HepG2 (cell line): ENCODE data around the gene CHTF18. TPM values are rescaled to one million over a fixed set of nuclear protein-coding genes. Genes with fewer than 3 reads are reported as not detected.

ENCODE experiments used
- FIP1L1 ChIP-seq: fragments of 200-400 bp; formaldehyde crosslinking; IDR thresholded peaks from 2 replicates; pipeline ENCODE4 v1.6.1; 2018; ENCODE audit warnings: low read depth, mild to moderate bottlenecking, low read length, moderate library complexity, borderline replicate concordance; ENCODE audit not compliant: insufficient read depth
- KAT8 ChIP-seq: IDR thresholded peaks from 2 replicates; pipeline ENCODE4 v1.6.1; 2016; ENCODE audit warnings: missing genetic modification reagents, missing compliant biosample characterization
- MBD4 ChIP-seq: IDR thresholded peaks from 2 replicates; pipeline ENCODE4 v1.6.1; 2012; ENCODE audit warnings: low read length, inconsistent platforms, borderline replicate concordance
- MXI1 ChIP-seq: IDR thresholded peaks from 3 replicates; pipeline ENCODE4 v1.6.1; 2012; ENCODE audit warnings: low read depth, low read length, inconsistent platforms, borderline replicate concordance
- PLRG1 ChIP-seq: fragments of 450-650 bp; conservative IDR thresholded peaks from 2 replicates; pipeline ENCODE4 v1.6.1; 2016
- ZNF224 ChIP-seq: sonication (generic); formaldehyde crosslinking; IDR thresholded peaks from 2 replicates; pipeline ENCODE4 v1.5.0; 2020; ENCODE audit warnings: mild to moderate bottlenecking, missing genetic modification reagents
- ZNF549 ChIP-seq: sonication (generic); formaldehyde crosslinking; IDR thresholded peaks from 2 replicates; pipeline ENCODE4 v1.5.0; 2020; ENCODE audit warnings: missing genetic modification reagents
- polyA plus RNA-seq, 8 experiments: library from polyadenylated mRNA; depleted of rRNA in 3 of 8; stranded (reverse) in 7 of 8; unstranded in 1 of 8; fragments of >200 nt; fragmentation: Illumina TruSeq in 4 of 8; extraction: Trizol in 4 of 8; gene quantifications; 2 replicates each; pipeline versions ENCODE4 v1.2.1 to v1.2.3, GENCODE V29; 2011 to 2016; ENCODE audit warnings: low read depth in 4 of 8, missing spikeins in 1 of 8, mixed read lengths in 1 of 8; ENCODE audit not compliant: insufficient read depth in 1 of 8
- total RNA-seq, 5 experiments: library from RNA; depleted of rRNA; stranded (reverse); fragments of >200 nt; fragmentation: Illumina TruSeq; extraction: Trizol; gene quantifications; 2 replicates each; pipeline ENCODE4 v1.2.3, GENCODE V29; 2016; ENCODE audit warnings: low read depth in 1 of 5
- TF ChIP-seq, protein P1 (sequence below): sonication (generic); formaldehyde crosslinking; IDR thresholded peaks from 2 replicates; pipeline ENCODE4 v1.8.0; 2022; ENCODE audit warnings: missing genetic modification reagents, low read depth, mild to moderate bottlenecking, borderline replicate concordance
- TF ChIP-seq, protein P2 (sequence below): sonication (generic); formaldehyde crosslinking; IDR thresholded peaks from 2 replicates; pipeline ENCODE4 v1.4.0; 2020; ENCODE audit warnings: missing genetic modification reagents
- TF ChIP-seq, protein P3 (sequence below), 2 experiments: sonication (generic) in 1 of 2; formaldehyde crosslinking in 1 of 2; IDR thresholded peaks; 2 replicates each; pipeline versions ENCODE4 v1.4.0 to v1.6.1; 2018 to 2020; ENCODE audit warnings: missing genetic modification reagents in 2 of 2, borderline replicate concordance in 1 of 2, low read depth in 1 of 2, mild to moderate bottlenecking in 1 of 2, missing biosample characterization in 1 of 2
- TF ChIP-seq, protein P4 (sequence below): sonication (generic); formaldehyde crosslinking; IDR thresholded peaks from 2 replicates; pipeline ENCODE4 v1.9.0; 2022; ENCODE audit warnings: missing genetic modification reagents, mild to moderate bottlenecking, borderline replicate concordance
- TF ChIP-seq, protein P5 (sequence below): sonication (generic); formaldehyde crosslinking; IDR thresholded peaks from 2 replicates; pipeline ENCODE4 v1.9.0; 2021; ENCODE audit warnings: mild to moderate bottlenecking, missing genetic modification reagents
- TF ChIP-seq, protein P6 (sequence below): sonication (generic); formaldehyde crosslinking; IDR thresholded peaks from 2 replicates; pipeline ENCODE4 v1.4.0; 2020; ENCODE audit warnings: missing genetic modification reagents

CHTF18 gene
- total and polyA plus RNA-seq, 2 of the 13 experiments (the other 11 are each of a cell fraction or from before 2014, with no cell fraction given): 8.6 to 22.9 TPM

DNA sequence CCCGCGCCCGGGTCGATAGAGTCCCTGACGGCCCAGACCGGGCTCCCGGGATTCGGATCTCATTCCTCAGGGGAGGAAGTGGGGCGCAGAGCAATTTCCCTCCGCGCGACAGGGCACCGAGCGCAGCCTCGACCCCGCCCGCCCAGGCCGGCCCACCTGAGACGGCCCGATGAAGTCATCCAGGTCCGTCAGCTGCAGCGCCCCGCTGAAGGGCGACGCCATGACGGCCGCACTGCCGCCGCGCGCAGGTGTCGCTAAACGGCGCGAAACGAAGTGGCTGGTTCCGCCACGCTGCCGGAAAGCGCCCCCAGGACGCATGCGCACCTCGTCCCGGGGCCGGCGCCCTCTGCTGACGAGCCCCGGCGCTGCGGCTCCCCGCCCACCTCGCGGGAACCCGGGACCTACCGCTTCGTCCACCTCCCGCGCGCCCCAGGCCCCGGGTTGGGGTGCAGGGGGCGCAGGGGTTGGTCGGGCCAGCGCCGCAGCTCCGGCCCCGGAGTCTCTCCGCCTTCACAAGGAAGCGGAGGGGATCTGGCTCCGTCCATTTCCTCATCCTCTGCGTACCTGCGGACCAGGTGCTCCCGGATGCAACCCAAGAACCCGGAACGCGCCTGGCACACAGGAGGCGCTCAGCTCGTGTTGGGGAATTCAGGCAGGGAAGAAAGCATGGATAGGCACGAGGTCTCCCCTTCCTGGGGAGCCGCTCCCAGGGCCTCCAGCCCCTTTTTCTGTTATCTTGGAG, 47.5 kb upstream of the CHTF18 start, which contains the start of gene CIAO3 (continued):
- TF ChIP-seq, protein P1, sequence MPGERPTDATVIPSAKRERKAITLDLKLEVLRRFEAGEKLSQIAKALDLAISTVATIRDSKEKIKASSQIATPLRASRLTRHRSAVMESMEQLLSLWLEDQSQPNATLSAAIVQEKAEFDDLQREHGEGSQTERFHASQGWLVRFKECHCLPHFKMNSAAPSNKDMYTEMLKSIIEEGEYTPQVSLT (CRISPR knock-in tag): no peak
- TF ChIP-seq FIP1L1 (no peak), MXI1 (peak; percentile 96; the same call in 2 of the 3 replicates), KAT8 (CRISPR knock-in tag) (peak; percentile 95), PLRG1 (no peak), ZNF549 (CRISPR knock-in tag) (no peak), ZNF224 (no peak), MBD4 (no peak)
- TF ChIP-seq, protein P2, sequence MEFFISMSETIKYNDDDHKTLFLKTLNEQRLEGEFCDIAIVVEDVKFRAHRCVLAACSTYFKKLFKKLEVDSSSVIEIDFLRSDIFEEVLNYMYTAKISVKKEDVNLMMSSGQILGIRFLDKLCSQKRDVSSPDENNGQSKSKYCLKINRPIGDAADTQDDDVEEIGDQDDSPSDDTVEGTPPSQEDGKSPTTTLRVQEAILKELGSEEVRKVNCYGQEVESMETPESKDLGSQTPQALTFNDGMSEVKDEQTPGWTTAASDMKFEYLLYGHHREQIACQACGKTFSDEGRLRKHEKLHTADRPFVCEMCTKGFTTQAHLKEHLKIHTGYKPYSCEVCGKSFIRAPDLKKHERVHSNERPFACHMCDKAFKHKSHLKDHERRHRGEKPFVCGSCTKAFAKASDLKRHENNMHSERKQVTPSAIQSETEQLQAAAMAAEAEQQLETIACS (CRISPR knock-in tag): peak; percentile 65; the same call in 1 of the 2 replicates
- TF ChIP-seq, protein P3, sequence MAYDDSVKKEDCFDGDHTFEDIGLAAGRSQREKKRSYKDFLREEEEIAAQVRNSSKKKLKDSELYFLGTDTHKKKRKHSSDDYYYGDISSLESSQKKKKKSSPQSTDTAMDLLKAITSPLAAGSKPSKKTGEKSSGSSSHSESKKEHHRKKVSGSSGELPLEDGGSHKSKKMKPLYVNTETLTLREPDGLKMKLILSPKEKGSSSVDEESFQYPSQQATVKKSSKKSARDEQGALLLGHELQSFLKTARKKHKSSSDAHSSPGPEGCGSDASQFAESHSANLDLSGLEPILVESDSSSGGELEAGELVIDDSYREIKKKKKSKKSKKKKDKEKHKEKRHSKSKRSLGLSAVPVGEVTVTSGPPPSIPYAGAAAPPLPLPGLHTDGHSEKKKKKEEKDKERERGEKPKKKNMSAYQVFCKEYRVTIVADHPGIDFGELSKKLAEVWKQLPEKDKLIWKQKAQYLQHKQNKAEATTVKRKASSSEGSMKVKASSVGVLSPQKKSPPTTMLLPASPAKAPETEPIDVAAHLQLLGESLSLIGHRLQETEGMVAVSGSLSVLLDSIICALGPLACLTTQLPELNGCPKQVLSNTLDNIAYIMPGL (CRISPR knock-in tag; IDR thresholded peaks at IDR 0.05; ENCODE audit: borderline replicate concordance in 1 of 2, low read depth in 1 of 2): peak; percentile 94 to 95
- TF ChIP-seq, protein P4, sequence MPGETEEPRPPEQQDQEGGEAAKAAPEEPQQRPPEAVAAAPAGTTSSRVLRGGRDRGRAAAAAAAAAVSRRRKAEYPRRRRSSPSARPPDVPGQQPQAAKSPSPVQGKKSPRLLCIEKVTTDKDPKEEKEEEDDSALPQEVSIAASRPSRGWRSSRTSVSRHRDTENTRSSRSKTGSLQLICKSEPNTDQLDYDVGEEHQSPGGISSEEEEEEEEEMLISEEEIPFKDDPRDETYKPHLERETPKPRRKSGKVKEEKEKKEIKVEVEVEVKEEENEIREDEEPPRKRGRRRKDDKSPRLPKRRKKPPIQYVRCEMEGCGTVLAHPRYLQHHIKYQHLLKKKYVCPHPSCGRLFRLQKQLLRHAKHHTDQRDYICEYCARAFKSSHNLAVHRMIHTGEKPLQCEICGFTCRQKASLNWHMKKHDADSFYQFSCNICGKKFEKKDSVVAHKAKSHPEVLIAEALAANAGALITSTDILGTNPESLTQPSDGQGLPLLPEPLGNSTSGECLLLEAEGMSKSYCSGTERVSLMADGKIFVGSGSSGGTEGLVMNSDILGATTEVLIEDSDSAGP (CRISPR knock-in tag): peak; percentile 91
- TF ChIP-seq, protein P5, sequence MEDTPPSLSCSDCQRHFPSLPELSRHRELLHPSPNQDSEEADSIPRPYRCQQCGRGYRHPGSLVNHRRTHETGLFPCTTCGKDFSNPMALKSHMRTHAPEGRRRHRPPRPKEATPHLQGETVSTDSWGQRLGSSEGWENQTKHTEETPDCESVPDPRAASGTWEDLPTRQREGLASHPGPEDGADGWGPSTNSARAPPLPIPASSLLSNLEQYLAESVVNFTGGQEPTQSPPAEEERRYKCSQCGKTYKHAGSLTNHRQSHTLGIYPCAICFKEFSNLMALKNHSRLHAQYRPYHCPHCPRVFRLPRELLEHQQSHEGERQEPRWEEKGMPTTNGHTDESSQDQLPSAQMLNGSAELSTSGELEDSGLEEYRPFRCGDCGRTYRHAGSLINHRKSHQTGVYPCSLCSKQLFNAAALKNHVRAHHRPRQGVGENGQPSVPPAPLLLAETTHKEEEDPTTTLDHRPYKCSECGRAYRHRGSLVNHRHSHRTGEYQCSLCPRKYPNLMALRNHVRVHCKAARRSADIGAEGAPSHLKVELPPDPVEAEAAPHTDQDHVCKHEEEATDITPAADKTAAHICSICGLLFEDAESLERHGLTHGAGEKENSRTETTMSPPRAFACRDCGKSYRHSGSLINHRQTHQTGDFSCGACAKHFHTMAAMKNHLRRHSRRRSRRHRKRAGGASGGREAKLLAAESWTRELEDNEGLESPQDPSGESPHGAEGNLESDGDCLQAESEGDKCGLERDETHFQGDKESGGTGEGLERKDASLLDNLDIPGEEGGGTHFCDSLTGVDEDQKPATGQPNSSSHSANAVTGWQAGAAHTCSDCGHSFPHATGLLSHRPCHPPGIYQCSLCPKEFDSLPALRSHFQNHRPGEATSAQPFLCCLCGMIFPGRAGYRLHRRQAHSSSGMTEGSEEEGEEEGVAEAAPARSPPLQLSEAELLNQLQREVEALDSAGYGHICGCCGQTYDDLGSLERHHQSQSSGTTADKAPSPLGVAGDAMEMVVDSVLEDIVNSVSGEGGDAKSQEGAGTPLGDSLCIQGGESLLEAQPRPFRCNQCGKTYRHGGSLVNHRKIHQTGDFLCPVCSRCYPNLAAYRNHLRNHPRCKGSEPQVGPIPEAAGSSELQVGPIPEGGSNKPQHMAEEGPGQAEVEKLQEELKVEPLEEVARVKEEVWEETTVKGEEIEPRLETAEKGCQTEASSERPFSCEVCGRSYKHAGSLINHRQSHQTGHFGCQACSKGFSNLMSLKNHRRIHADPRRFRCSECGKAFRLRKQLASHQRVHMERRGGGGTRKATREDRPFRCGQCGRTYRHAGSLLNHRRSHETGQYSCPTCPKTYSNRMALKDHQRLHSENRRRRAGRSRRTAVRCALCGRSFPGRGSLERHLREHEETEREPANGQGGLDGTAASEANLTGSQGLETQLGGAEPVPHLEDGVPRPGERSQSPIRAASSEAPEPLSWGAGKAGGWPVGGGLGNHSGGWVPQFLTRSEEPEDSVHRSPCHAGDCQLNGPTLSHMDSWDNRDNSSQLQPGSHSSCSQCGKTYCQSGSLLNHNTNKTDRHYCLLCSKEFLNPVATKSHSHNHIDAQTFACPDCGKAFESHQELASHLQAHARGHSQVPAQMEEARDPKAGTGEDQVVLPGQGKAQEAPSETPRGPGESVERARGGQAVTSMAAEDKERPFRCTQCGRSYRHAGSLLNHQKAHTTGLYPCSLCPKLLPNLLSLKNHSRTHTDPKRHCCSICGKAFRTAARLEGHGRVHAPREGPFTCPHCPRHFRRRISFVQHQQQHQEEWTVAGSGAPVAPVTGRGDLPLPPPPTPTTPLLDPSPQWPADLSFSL (CRISPR knock-in tag): no peak
- TF ChIP-seq, protein P6, sequence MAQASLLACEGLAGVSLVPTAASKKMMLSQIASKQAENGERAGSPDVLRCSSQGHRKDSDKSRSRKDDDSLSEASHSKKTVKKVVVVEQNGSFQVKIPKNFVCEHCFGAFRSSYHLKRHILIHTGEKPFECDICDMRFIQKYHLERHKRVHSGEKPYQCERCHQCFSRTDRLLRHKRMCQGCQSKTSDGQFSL (CRISPR knock-in tag): no peak
